ENCODE results near the gene ROBO1.
"Not testable (repeated sequence)": the region's sequence is repeated elsewhere in the genome, so short reads cannot be mapped to it uniquely, and the experiment has no call there.

The ROBO1 gene

GRCh38 chr3:78741066-78741645 is 1026.6 kb downstream of the ROBO1 start:
- DNase-seq (ENCODE audit: low read depth in 2 of 2) = no peak

- DNase-seq (ENCODE audit: low read depth in 2 of 2) = no peak
Measured at GRCh38 chr3:78738833-78739232, 1029.0 kb downstream of the ROBO1 start.

- DNase-seq (ENCODE audit: low read depth in 2 of 2) = no peak
Measured at GRCh38 chr3:78737988-78738387, 1029.8 kb downstream of the ROBO1 start.

GRCh38 chr3:78736863-78737262 is 1030.9 kb downstream of the ROBO1 start:
- DNase-seq (ENCODE audit: low read depth in 2 of 2) = no peak

GRCh38 chr3:78734048-78734637 is 1033.7 kb downstream of the ROBO1 start:
- no peak for DNase-seq (ENCODE audit: low read depth in 2 of 2)

- DNase-seq (ENCODE audit: low read depth in 2 of 2) = no peak
Measured at GRCh38 chr3:78732893-78733292, 1034.9 kb downstream of the ROBO1 start.

- no peak for DNase-seq (ENCODE audit: low read depth in 2 of 2)
Measured at GRCh38 chr3:78732471-78732870, 1035.3 kb downstream of the ROBO1 start.

GRCh38 chr3:78729946-78730345 is 1037.9 kb downstream of the ROBO1 start:
- no peak for DNase-seq (ENCODE audit: low read depth in 2 of 2)

GRCh38 chr3:78728406-78729145 is 1039.2 kb downstream of the ROBO1 start:
- DNase-seq (ENCODE audit: low read depth in 2 of 2) = no peak

- no peak for DNase-seq (ENCODE audit: low read depth in 2 of 2)
Measured at GRCh38 chr3:78726545-78726944, 1041.3 kb downstream of the ROBO1 start.

GRCh38 chr3:78725703-78726246 is 1042.0 kb downstream of the ROBO1 start:
- DNase-seq (ENCODE audit: low read depth in 2 of 2) = no peak

GRCh38 chr3:78724859-78725258 is 1042.9 kb downstream of the ROBO1 start:
- no peak for DNase-seq (ENCODE audit: low read depth in 2 of 2)

GRCh38 chr3:78724364-78724763 is 1043.4 kb downstream of the ROBO1 start:
- DNase-seq (ENCODE audit: low read depth in 2 of 2) = not testable (repeated sequence)

GRCh38 chr3:78721771-78722543 is 1045.8 kb downstream of the ROBO1 start:
- DNase-seq (ENCODE audit: low read depth in 2 of 2) = no peak

GRCh38 chr3:78718707-78719106 is 1049.1 kb downstream of the ROBO1 start:
- no peak for DNase-seq (ENCODE audit: low read depth in 2 of 2)

GRCh38 chr3:78717041-78717440 is 1050.8 kb downstream of the ROBO1 start:
- DNase-seq (ENCODE audit: low read depth in 2 of 2) = no peak

- DNase-seq (ENCODE audit: low read depth in 2 of 2) = no peak
Measured at GRCh38 chr3:78712941-78713340, 1054.9 kb downstream of the ROBO1 start.

- DNase-seq (ENCODE audit: low read depth in 2 of 2) = no peak
Measured at GRCh38 chr3:78712270-78712669, 1055.5 kb downstream of the ROBO1 start.

GRCh38 chr3:78708565-78709073 is 1059.2 kb downstream of the ROBO1 start:
- no peak for DNase-seq (ENCODE audit: low read depth in 2 of 2)

- DNase-seq (ENCODE audit: low read depth in 2 of 2) = no peak
Measured at GRCh38 chr3:78707609-78708008, 1060.2 kb downstream of the ROBO1 start.

- no peak for DNase-seq (ENCODE audit: low read depth in 2 of 2)
Measured at GRCh38 chr3:78706906-78707523, 1060.8 kb downstream of the ROBO1 start.
